GM04504 (cell line): ENCODE results near the gene AOC3.
A peak's percentile ranks its signal among the peaks of the same experiment; 100 is the strongest.

Source experiments
- DNase-seq: peaks from one replicate; pipeline ENCODE4 v3.0.0-alpha.2; 2012; ENCODE audit warnings: low read depth

The AOC3 gene, protein sequence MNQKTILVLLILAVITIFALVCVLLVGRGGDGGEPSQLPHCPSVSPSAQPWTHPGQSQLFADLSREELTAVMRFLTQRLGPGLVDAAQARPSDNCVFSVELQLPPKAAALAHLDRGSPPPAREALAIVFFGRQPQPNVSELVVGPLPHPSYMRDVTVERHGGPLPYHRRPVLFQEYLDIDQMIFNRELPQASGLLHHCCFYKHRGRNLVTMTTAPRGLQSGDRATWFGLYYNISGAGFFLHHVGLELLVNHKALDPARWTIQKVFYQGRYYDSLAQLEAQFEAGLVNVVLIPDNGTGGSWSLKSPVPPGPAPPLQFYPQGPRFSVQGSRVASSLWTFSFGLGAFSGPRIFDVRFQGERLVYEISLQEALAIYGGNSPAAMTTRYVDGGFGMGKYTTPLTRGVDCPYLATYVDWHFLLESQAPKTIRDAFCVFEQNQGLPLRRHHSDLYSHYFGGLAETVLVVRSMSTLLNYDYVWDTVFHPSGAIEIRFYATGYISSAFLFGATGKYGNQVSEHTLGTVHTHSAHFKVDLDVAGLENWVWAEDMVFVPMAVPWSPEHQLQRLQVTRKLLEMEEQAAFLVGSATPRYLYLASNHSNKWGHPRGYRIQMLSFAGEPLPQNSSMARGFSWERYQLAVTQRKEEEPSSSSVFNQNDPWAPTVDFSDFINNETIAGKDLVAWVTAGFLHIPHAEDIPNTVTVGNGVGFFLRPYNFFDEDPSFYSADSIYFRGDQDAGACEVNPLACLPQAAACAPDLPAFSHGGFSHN

DNA sequence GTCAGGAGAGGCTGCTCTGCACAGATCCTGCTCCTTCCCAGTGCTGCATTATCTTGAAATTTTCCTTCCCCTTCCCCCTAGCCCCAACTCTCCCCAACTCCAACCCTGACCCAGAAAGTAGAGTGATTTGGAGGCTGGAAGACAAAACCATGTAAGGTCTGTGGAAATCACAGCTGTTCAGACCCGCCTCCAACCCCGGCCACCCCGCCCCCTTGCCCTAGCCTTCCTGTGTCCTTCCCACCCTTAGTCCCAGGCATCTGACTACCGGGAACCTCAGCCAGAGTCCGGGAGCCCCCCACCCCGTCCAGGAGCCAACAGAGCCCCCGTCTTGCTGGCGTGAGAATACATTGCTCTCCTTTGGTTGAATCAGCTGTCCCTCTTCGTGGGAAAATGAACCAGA is at the start of gene AOC3:
TSS of gene AOC3 (plus strand) at position 246 of the 400 bp plus-strand sequence. CDS start at position 391, 145 bp downstream.
- no peak for DNase-seq

DNA sequence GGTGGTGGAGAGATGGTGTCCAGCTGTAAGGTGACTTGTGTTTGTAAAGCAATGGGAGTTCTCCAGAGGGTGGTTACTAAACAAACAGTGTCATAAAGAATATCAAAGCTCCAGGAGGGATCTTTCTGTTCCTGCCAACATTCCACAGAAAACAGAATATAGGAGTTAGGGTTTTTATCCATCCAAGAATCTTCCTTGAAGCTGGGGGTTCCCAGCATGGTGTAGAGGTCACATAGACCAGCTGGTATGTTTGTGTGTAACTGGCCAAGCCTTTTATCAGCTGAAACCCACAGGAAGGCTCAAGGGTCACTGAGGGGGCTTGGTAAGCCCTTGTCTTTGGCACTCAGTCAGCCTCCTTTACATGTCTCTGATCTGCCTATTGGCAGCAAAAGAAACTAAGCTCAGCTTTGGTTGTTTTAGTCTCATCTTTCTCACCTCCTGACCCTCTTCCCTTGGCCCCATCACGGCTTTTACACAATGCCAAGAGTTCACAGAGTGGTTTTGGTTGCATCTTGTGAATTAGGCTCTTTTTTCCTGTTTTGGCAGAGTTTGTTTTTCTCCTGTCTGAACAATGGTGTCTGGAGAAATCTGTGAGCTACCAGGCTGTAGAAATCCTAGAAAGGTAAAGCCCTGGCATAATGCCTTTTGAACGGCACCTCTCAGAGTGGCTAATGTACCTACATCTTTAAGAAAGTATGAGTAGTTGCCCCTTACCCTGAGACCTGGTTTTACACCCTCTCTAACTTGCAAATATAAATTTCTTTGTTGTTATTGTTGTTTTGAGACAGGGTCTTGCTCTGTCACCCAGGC is 47.7 kb upstream of the AOC3 start:
- DNase-seq, result no peak

DNA sequence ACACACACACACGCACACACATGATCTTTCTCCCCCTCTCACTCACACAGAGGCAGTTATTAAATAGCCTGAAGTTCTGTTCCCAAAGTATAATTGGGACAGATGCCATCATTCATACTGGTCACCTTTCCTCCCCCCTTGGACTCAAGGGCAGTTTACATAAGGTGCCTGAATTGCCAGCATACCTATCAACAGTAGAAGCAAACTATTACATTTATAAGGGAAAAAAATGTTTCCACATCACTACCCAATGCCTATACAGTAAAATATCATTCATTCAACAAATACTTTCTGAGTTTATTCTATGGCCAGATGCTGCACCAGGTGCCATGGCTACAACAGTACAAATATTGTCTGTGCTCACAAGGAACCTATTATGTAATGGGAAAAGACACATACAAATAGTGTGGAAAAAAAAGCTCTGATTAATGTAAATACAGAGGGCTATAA is 46.1 kb upstream of the AOC3 start:
- DNase-seq, result no peak

DNA sequence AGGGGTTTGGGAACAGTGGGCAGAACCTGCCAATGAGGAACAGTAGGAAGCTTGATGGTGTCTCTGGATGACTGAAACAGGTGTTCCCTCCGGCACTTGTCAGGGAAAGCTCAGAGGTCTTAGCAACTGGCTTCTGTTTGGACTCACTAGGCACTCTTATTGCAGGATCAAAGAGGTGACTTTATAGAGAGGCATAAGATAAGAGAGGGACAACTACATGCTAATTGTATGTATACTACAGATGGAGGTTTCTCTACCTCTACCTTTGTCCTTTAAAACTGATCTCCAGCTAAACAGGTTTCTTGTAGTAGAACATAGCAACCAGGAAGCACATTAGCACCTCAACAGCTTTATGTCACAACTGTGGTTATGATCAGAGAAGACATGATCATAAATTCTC is 44.8 kb upstream of the AOC3 start:
- no peak for DNase-seq

DNA sequence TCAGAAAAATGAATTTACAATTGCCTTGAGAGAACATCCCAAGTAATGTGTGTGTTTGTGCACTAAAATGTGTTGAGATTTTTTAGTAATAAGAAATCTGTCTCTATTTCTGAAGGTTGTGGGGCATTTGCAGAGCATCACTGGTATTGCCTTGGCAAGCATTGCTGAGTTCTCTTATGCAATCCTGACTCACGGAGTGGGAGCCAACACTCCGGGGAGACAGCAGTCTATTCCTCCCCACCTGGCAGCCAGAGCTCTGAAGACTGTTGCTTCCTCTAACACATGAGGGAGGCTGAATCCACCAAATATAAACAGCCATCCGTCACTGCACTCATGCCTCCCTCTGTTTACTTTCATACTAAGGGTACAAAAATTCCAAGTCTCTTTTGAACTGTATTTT is 41.7 kb upstream of the AOC3 start:
- peak; percentile 88 for DNase-seq

DNA sequence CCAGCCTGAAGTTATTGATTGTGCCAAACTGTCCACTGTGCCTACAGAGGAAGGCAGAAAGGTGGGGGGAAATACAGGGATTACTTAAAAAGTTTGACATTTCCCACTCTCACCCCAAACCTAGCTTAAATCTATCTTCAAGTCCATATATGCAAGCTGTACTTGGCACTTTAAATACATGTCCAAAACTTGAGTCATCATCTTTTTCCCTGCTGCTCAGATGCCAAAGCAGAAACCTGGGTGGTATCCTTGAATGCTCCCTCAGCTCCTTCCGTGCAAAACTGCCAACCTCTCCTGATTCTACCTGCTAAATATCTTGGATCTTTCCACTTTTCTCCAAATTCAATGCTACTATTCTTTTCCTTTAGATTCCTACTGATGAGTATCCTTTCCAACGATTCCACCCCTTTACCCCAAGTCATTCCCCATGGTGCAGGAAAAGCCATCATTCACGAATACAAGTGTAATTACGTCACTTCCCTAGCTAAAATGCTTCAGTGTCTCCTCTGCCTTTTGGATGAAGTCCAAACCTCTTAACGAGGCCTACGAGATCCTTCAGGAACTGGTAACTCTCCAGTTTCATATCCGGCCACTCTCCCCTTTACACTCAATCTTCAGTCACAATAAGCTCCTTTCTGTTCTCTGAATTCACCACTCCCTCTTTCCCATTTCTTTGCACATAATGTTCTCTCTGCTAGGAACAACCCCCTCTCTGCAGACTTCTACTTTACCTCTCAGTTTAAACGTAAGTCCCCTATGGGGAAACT is 36.2 kb upstream of the AOC3 start:
- DNase-seq, result peak; percentile 85

DNA sequence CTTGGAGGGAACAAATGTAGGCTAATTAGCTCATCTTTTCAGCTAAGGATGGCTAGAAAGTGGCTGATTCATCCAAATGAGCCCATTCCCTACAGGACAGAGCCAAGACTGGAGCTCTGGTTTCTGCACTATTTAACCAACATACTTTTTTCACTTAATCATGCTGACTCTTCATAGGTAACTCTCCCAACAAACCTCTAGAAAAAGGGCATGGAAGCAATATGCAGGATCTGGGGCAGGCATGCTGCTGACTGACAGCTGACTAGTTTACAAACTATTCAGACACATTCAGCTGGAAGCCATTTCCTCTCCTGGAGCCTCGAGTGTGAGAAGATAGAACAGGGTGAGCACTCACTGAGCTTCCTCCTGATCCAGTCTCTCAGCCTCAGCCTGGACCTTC is 33.1 kb upstream of the AOC3 start:
- DNase-seq, result no peak

DNA sequence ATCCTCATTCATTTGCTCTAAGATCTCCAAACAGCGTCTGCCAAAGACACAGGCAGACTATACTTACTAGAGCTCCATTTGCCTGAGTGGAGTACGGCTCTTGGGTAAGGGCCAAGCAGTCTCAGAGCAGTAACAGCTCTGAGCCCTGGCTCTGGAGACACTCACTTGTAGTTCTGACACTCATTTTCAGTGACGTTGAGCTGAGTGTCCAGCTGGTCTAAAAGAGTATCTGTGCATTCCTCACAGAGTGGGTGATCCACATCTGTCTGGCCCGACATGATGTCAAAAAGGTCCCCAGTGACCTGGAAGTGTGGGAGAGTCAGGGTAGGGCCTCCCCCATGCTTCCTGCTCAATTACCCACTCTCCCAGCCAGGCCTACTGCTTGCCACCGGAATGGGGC is 32.6 kb upstream of the AOC3 start:
- DNase-seq, result no peak

DNA sequence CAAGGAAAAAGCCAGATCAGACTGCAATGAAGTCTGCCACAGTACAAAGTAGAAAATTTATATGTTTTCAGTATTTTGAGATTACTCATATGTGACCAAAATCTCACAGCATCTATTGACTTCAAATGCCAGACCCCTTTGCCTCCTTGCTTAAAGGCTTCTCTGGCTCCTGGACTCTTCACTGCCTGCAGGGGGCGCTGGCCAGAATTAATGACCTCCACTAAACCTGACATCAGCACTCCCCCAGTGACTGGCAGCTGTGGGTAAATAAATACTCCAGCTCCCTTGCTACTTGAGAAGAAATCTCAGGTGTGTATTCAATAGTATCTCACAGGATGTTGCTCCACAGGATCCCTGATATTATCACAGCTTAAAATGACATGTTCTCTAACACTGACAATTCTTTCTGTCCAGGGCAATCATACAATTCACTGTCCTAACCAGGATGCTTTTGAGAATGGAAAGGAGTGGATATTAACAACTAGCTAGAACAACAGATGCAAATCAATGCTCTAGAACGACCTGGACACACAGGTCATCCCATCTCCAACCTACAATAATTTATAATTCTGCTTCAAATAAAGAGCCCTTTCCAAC is 31.0 kb upstream of the AOC3 start:
- no peak for DNase-seq

DNA sequence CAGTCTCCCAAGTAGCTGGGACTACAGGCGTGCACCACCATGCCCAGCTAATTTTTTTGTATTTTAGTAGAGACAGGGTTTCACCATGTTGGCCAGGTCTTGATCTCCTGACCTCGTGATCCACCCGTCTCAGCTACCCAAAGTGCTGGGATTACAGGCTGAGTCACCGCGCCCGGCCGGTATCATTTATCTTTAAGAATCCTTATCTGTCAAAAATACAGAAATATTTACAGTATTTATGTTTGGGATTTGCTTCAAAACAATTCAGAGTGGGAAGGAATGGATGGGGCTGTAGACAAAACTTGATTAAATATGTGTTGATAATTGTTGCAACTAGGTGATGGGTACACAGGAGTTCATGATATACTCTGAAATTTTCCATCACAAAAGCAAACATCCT is 29.8 kb upstream of the AOC3 start:
- DNase-seq, result no peak

DNA sequence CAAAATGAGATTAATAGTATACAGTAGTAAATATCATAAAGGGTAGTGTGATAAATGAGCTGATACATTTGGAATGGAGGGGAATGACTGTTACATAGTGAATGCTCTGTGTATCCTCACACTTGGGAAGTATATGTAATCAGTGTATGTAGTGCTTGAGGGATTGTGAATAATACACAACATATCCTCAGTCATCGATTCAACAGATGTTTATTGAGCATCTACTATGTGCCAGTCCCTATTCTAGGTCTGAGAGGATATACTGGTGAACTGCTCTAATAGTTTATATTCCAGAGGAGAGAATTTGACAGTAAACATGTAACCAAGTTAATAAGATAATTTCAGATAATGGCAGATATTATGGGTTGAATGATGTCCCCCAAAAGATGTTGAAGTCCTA is 23.5 kb upstream of the AOC3 start:
- no peak for DNase-seq

DNA sequence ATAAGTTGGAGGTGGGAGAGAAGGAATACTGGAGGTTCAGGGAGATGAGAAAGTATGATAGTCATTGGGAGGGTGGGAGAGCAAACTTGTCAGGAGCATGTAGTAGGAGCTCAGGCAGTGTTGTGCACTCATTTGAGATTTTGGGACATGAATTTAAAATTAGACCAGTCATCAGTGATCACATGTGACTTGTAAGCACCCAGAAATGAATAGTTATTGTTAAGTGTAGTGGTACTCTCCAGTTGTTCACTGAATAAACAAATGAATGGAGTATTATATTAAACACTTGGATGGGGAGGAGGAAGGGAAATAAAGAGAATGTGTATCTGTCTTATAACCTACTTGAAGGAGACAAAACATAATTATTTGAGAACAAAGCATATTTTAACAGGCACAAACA is 20.0 kb upstream of the AOC3 start:
- no peak for DNase-seq

DNA sequence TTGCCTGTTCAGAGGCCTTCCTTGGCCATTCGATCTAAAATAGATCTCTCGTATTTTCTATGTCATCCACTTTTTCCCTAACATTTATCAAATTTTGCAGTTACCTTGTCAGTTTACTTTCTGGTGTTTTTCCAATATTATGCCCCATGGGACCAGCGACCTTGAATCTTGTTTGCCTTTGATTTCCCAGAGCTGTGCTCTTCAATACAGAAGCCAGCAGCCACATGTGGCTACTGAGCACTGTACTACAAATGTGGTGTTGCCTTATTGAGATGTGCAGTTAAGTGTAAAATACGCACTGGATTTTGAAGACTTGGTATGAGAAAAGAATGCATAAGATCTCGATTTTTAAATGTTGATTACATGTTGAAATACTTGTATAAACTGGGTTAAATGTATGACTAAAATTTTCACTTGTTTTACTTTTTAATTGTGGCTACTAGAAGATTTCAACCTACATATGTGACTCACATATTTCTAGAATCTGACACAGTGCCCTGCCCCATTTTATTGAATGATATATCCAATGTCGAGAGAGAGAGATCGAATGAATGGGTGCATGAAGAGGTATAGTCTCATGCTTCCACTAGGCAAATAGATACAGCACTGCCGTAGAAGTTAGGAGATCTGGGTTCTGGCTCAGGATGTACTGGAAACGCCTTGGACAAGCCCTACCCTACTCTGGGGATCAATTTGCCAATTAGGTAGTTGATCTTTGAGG is 18.6 kb upstream of the AOC3 start:
- no peak for DNase-seq

DNA sequence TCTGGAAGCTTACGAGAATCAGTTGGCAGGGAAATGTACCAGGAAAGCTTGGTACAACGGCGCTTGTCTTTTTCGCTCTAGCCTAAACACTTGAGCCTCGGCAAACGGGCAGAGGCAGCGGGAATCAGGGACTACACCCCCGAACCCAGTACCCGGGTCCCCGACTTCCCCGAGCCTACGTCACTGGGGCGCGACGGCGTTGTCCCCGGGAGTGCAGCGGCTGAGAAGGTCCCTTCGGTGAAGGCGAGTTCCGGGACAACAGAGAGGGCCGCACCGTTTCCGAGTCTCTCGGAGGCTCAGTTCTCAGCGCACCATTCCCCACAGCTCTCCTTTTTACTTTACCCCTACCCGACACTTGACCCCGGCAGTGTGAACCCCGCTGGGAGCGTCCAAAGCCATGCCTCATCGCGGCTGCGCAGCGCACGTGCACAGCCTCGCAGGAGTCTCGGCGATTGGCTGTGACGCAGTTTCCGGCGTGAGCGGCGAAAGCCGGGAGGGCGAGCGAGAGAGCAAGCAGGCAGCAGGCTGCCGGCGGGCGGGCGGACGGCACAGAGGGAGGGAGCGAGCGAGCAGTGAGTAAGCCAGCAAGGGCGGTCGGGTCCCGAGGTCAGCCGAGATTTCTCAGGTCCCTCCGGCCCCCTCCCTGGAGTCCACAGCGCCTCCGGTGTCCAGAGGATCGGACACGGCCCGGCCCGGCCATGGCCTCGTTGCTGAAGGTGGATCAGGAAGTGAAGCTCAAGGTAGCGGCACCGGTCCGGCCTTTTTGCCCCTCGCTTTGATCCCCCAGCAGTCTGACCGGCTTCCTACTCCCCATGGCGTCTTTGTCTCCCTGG is 17.8 kb upstream of the AOC3 start, which contains the start of gene PSME3:
TSS of gene PSME3 (plus strand) at position 464 of the 833 bp plus-strand sequence. CDS start at position 699, 235 bp downstream.
- peak; percentile 71 for DNase-seq

DNA sequence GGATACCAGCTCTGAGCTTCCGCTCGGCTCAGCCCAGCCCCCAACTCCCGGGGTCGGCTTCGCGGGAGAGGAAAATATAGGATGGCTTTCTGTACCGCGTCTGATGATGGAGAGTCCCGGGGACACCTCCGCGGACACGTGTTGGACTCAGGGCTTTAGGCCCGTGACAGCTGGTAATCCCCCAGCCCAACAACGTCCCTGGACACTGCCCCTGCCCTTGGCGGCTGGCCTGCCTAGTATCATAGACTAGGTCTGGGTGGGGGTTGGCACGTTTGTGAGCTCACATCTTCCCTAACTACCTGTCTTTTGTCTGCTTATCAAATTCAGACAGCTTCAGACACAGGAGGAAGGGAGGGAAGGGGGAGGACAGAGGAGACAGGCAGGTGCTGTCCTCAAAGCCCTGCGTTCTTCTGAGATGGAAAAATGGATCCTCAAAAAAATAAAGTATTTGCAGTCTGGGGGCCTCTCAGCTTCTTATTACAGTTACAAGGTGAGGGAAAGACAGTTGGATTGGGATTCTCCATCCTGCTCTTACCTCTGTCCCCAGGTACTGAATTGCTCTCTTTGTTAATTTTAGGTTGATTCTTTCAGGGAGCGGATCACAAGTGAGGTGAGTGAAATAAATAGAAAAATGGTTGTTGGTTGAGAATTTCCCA is 17.1 kb upstream of the AOC3 start:
- DNase-seq, result no peak

DNA sequence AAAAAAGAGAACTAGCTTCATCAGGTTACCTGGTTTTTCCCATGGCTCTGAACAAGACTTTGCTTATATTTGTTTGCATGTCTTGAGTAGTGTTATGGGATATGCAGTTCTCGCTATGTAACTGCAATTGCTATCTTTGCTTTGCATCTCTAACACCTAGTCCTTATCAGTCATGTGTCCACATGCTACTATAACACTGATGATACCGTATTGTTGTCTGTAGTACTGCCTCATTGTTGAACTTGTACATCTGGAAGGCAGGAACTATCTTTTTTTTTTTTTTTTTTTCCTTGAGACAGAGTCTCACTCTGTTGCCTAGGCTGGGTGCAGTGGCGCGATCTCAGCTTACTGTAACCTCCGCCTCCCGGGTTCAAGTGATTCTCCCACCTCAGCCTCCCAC is 15.3 kb upstream of the AOC3 start:
- DNase-seq, result no peak

DNA sequence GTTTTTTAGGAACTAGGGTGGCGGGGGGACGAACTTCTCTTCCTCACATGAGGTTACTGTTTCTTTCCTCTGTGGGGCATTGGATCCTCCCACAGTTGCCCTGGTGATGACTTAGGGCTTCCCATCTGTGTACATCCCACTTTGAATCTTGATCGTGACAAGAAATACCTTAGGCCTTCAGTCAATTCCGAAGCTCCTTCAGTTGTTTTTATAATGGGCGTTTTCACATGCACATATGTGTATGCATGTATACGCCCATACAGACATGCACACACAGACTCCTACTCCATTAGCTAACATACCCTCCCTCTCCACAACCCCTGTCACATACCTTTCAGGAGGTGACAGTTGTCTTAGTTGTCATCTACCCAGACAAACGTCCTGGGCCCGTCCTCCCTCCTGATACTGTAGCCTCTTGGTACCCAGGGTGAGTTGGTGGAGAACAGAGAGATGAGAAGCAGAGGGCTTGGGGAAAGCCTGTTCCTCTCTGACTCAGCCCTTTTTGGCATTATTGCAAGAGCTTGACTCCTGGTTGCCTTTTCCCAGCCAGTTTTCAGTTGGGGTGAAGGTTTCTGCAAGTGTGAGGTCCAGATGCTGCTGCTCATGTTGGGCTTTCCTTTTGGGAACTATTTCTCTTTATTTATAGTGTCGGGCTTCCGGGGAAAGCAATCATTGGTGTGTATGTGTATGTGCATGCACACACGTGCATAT is 8.9 kb upstream of the AOC3 start:
- no peak for DNase-seq

DNA sequence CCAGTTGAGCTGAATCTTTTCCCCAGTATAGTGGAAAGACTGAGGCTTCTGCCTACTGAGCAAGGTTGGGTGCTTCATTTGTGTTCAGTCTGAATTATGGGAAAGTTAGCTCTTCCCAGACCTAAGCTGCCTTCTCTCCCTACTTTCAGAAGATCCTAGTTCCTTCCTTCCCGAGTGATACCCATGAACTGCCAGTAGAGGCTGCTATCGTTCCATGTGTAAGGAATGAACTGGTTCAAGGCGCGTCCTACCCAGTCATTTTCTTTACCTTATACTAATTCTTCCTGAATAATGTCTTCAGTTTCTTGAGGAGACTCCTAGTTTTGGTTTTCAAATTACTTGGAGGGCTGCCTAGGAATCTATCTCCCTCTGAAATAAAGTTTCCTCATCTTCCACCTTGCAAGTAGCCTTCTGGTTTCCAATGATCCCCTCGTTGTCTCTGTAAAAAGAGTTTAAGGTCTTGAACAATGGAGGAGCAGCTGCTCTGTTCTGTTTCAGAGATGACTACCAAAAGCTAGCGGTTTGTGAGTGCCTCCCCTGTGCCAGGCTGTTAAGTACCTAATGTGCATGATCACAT is 7.6 kb upstream of the AOC3 start:
- DNase-seq, result no peak
